GM12878 (cell line): Measurements from ENCODE around the gene DERL2. TPM values are rescaled to one million over a fixed set of nuclear protein-coding genes. Genes with fewer than 3 reads are reported as not detected.

Source experiments
- ATAC-seq: fragments of 200-7000 bp; cut with Tn5 transposase; 3 replicates; pipeline ENCODE4 v1.9.1; 2020; ENCODE audit warnings: mild to moderate bottlenecking, moderate library complexity
- BruUV-seq: library from RNA; stranded (reverse); fragments of 400-500 nt; replicated peaks from 2 replicates; lab custom pipeline; 2021; lab: Mats Ljungman, UMichigan
- CTCF ChIA-PET: fragments of 300-600 bp; sonication (Branson Sonifier 250); formaldehyde crosslinking; extraction: SDS; loops from one replicate; lab custom pipeline; 2021; ENCODE audit warnings: inconsistent platforms; lab: Yijun Ruan, JAX
- POLR2A ChIA-PET: fragments of 350-600 bp; formaldehyde crosslinking; extraction: SDS; loops from one replicate; lab custom pipeline; 2021; ENCODE audit warnings: inconsistent platforms; lab: Charles Lee
- RAD21 ChIA-PET: fragments of 300-600 bp; sonication (Branson Sonifier 250); formaldehyde crosslinking; loops from one replicate; lab custom pipeline; 2023; ENCODE audit warnings: antibody characterized with exemption; ENCODE audit not compliant: unreplicated experiment; lab: Charles Lee
- SMC1A ChIA-PET: fragments of 300-600 bp; sonication (Branson Sonifier 250); formaldehyde crosslinking; loops from one replicate; lab custom pipeline; 2023; ENCODE audit not compliant: unreplicated experiment, uncharacterized antibody; lab: Charles Lee
- DNase-seq: peaks from one replicate; pipeline ENCODE4 v3.0.0-alpha.2; 2011; ENCODE audit warnings: low read depth, low spot score
- FAIRE-seq: peaks from 3 replicates; lab custom pipeline; 2011; peaks lifted over from hg19 to GRCh38; lab: Jason Lieb, UNC
- H2AFZ ChIP-seq: 2 replicates; pipeline ENCODE4 v1.6.0; 2011; ENCODE audit warnings: low read depth, low read length, control low read depth; ENCODE audit not compliant: control insufficient read depth
- H3K27ac ChIP-seq: 2 replicates; pipeline ENCODE4 v1.5.1; 2011; ENCODE audit warnings: control low read depth; ENCODE audit not compliant: control insufficient read depth, insufficient read depth
- H3K27me3 ChIP-seq, 2 experiments: replicated peaks in 1 of 2; 2 replicates each; pipeline versions ENCODE4 v1.6.0 to v1.6.1; 2011; ENCODE audit warnings: low read length in 1 of 2; ENCODE audit not compliant: control insufficient read depth in 2 of 2, insufficient read depth in 2 of 2
- H3K36me3 ChIP-seq, 2 experiments: 2 replicates each; pipeline ENCODE4 v1.5.1; 2011; ENCODE audit warnings: low read length in 1 of 2; ENCODE audit not compliant: control insufficient read depth in 2 of 2, insufficient read depth in 2 of 2
- H3K4me1 ChIP-seq: 2 replicates; pipeline ENCODE4 v1.6.1; 2011; ENCODE audit warnings: mild to moderate bottlenecking, low read length, moderate library complexity, mixed read lengths; ENCODE audit not compliant: control insufficient read depth, insufficient read depth
- H3K4me2 ChIP-seq: 2 replicates; pipeline ENCODE4 v1.6.0; 2011; ENCODE audit warnings: control low read depth; ENCODE audit not compliant: control insufficient read depth, insufficient read depth
- H3K4me3 ChIP-seq: fragments of 200-600 bp; sonication (generic); 2 replicates; pipeline ENCODE4 v1.5.1; 2016
- H3K79me2 ChIP-seq: 2 replicates; pipeline ENCODE4 v1.6.0; 2011; ENCODE audit warnings: low read length; ENCODE audit not compliant: control insufficient read depth, insufficient read depth
- H3K9ac ChIP-seq: 2 replicates; pipeline ENCODE4 v1.8.0; 2011; ENCODE audit warnings: low read length, control low read depth, mixed read lengths; ENCODE audit not compliant: control insufficient read depth, insufficient read depth
- H3K9me3 ChIP-seq: replicated peaks from 3 replicates; pipeline ENCODE4 v1.5.1; 2011; ENCODE audit warnings: mild to moderate bottlenecking, low read length; ENCODE audit not compliant: control insufficient read depth, insufficient read depth
- H4K20me1 ChIP-seq: 2 replicates; pipeline ENCODE4 v1.6.0; 2011; ENCODE audit not compliant: control insufficient read depth, insufficient read depth
- BHLHE40 ChIP-seq, 2 experiments: fragments of 450-650 bp in 1 of 2; IDR thresholded peaks; 2 replicates each; pipeline ENCODE4 v1.6.1; 2011 to 2017; ENCODE audit warnings: low read depth in 2 of 2, borderline replicate concordance in 1 of 2, improper control_type of control experiment in 1 of 2, low read length in 1 of 2, mild to moderate bottlenecking in 1 of 2
- CBFB ChIP-seq: IDR thresholded peaks from 2 replicates; pipeline ENCODE4 v1.6.1; 2016; ENCODE audit warnings: antibody characterized with exemption, low read depth
- CREB1 ChIP-seq: IDR thresholded peaks from 2 replicates; pipeline ENCODE4 v1.6.1; 2012; ENCODE audit warnings: low read depth, mild to moderate bottlenecking, inconsistent platforms
- ETV6 ChIP-seq, 2 experiments: fragments of 450-650 bp in 1 of 2; IDR thresholded peaks in 1 of 2; conservative IDR thresholded peaks in 1 of 2; 2 replicates each; pipeline ENCODE4 v1.6.1; 2014; ENCODE audit warnings: antibody characterized with exemption in 1 of 2, borderline replicate concordance in 1 of 2, low read depth in 1 of 2, mild to moderate bottlenecking in 1 of 2, moderate library complexity in 1 of 2
- NFXL1 ChIP-seq: fragments of 450-650 bp; IDR thresholded peaks from 2 replicates; pipeline ENCODE4 v1.6.1; 2017; ENCODE audit warnings: antibody characterized with exemption, mild to moderate bottlenecking, borderline replicate concordance
- NFYB ChIP-seq: IDR thresholded peaks from 2 replicates; pipeline ENCODE4 v1.6.1; 2011; ENCODE audit warnings: low read depth, mild to moderate bottlenecking, low read length, improper control_type of control experiment, moderate library complexity; ENCODE audit not compliant: insufficient read depth
- SMAD1 ChIP-seq: fragments of 450-650 bp; IDR thresholded peaks from 2 replicates; pipeline ENCODE4 v1.6.1; 2018; ENCODE audit warnings: mild to moderate bottlenecking, low read depth; ENCODE audit not compliant: partially characterized antibody
- SRF ChIP-seq, 2 experiments: IDR thresholded peaks; 2 replicates each; pipeline ENCODE4 v1.6.1; 2011; ENCODE audit warnings: low read depth in 2 of 2, low read length in 2 of 2, mild to moderate bottlenecking in 1 of 2, moderate library complexity in 1 of 2
- ZNF622 ChIP-seq: fragments of 450-650 bp; IDR thresholded peaks from 2 replicates; pipeline ENCODE4 v1.6.1; 2017; ENCODE audit warnings: mild to moderate bottlenecking, inconsistent platforms
- WGBS: methylation state at CpG from one replicate; pipeline ENCODE4 v1.1.6; 2016; ENCODE audit warnings: low lambda C conversion rate; ENCODE audit not compliant: insufficient replicate concordance, insufficient coverage; ENCODE audit errors: missing lambda C conversion rate; 5-methylcytosine and 5-hydroxymethylcytosine counted together
- in situ Hi-C: fragments of 300-500 bp; cut with MboI; formaldehyde crosslinking; loops from 9 replicates; pipeline ENCODE4 v1.14.3; 2018; ENCODE audit warnings: mixed read lengths
- intact Hi-C: fragments of 100-400 bp; cut with micrococcal nuclease; formaldehyde crosslinking; loops from one replicate; pipeline ENCODE4 v1.14.2; 2022; ENCODE audit not compliant: unreplicated experiment
- polyA plus RNA-seq, 11 experiments: library from polyadenylated mRNA; depleted of rRNA in 4 of 11; unstranded in 6 of 11; stranded (reverse) in 5 of 11; fragments of >200 nt; fragmentation: Nextera tagmentation in 4 of 11; fragmentation: Illumina TruSeq in 1 of 11; extraction: Ambion mirVana in 4 of 11; extraction: Trizol in 1 of 11; gene quantifications; 1 replicate in 1 of 11; 2 replicates in 10 of 11; pipeline versions ENCODE4 v1.2.1 to v1.2.3, GENCODE V29; 2011 to 2016; ENCODE audit warnings: inconsistent platforms in 2 of 11, missing spikeins in 2 of 11, low read depth in 1 of 11
- total RNA-seq, 4 experiments: library from RNA; depleted of rRNA in 3 of 4; stranded (reverse); fragments of >200 nt in 3 of 4; fragmentation: Illumina TruSeq in 1 of 4; extraction: Trizol in 1 of 4; gene quantifications; 2 replicates each; pipeline versions ENCODE4 v1.2.1 to v1.2.3, GENCODE V29; 2013 to 2021
- TF ChIP-seq, protein P1 (sequence below): fragments of 450-650 bp; formaldehyde crosslinking; IDR thresholded peaks from 2 replicates; pipeline ENCODE4 v1.4.0; 2020; ENCODE audit warnings: mild to moderate bottlenecking, moderate library complexity
- TF ChIP-seq, protein P2 (sequence below): fragments of 450-650 bp; IDR thresholded peaks from 2 replicates; pipeline ENCODE4 v1.6.1; 2016; ENCODE audit warnings: mild to moderate bottlenecking, moderate library complexity, borderline replicate concordance
- TF ChIP-seq, protein P3 (sequence below): fragments of 450-650 bp; IDR thresholded peaks from 2 replicates; pipeline ENCODE4 v1.6.1; 2016; ENCODE audit warnings: mild to moderate bottlenecking
- TF ChIP-seq, protein P4 (sequence below): fragments of 450-650 bp; conservative IDR thresholded peaks from 2 replicates; pipeline ENCODE4 v1.6.1; 2017; ENCODE audit warnings: mild to moderate bottlenecking, moderate library complexity

The DERL2 gene
- total and polyA plus RNA-seq, 10 of the 15 experiments (the other 5 are each of a cell fraction or from before 2014, with no cell fraction given), result 40.5 to 236 (median 69.3) TPM

DNA sequence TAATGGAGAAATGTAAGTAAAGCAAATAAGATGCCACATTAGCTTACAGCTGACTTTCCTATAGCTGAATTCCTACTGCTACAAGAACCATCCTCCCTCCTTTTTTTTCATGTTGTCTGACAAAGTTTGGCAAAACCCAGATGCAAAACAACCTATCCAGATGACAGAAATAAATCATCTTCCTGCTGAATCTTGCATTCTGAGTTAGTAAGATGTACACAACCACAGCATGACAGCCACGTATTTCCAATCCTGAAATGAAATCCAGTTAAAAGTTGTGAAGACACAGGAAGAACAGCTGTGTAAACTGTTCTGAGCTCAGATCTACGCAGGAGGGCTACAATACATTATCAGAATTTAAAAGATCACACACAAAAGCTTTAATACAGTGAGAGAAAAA, 12.1 kb downstream of the DERL2 start:
- DNase-seq, result no peak
- Histone ChIP-seq H3K36me3 (peaks cover 3 to 26% of the 10 kb centered on the region in 2 experiments), H3K9ac (no peak overlapping the region), H4K20me1 (0 out of 2 replicates have a peak, but pooled peaks cover 2% of the 10 kb centered on the region), H3K4me3 (no peak overlapping the region), H3K27ac (no peak overlapping the region), H3K4me1 (no peaks in the 10 kb centered on the region), H3K9me3 (no peaks in the 10 kb centered on the region), H2AFZ (no peak overlapping the region), H3K27me3 (no peaks in the 10 kb centered on the region), H3K79me2 (peaks cover 2% of the 10 kb centered on the region), H3K4me2 (no peak overlapping the region)
- no TSS peak for BruUV-seq
- no peak for ATAC-seq
- ChIA-PET RAD21 (no interaction called here), SMC1A (no interaction called here), POLR2A (interaction anchor here (1.3 kb wide), 1 partner anchor 11 kb away, joined by 4 read pairs; no protein-coding TSS in a partner anchor), CTCF (no interaction called here)
- intact Hi-C loops (no loop called here), in situ Hi-C loops (no loop called here)
- no peak for FAIRE-seq
- 98% methylated on average over 2 of the region's 2 CpGs for WGBS
- TF ChIP-seq CREB1 (no peak), NFYB (no peak), NFXL1 (no peak), CBFB (no peak), ETV6 (conservative IDR thresholded peaks at IDR 0.05 in 1 of 2, IDR thresholded peaks at IDR 0.05 in 1 of 2; ENCODE audit: borderline replicate concordance in 1 of 2, low read depth in 1 of 2) (no peak), BHLHE40 (IDR thresholded peaks at IDR 0.05; ENCODE audit: borderline replicate concordance in 1 of 2, low read depth in 2 of 2, low read length in 1 of 2) (no peak), SMAD1 (no peak), SRF (IDR thresholded peaks at IDR 0.05; ENCODE audit: low read depth in 2 of 2, low read length in 2 of 2) (no peak), ZNF622 (no peak)
- TF ChIP-seq, protein P1, sequence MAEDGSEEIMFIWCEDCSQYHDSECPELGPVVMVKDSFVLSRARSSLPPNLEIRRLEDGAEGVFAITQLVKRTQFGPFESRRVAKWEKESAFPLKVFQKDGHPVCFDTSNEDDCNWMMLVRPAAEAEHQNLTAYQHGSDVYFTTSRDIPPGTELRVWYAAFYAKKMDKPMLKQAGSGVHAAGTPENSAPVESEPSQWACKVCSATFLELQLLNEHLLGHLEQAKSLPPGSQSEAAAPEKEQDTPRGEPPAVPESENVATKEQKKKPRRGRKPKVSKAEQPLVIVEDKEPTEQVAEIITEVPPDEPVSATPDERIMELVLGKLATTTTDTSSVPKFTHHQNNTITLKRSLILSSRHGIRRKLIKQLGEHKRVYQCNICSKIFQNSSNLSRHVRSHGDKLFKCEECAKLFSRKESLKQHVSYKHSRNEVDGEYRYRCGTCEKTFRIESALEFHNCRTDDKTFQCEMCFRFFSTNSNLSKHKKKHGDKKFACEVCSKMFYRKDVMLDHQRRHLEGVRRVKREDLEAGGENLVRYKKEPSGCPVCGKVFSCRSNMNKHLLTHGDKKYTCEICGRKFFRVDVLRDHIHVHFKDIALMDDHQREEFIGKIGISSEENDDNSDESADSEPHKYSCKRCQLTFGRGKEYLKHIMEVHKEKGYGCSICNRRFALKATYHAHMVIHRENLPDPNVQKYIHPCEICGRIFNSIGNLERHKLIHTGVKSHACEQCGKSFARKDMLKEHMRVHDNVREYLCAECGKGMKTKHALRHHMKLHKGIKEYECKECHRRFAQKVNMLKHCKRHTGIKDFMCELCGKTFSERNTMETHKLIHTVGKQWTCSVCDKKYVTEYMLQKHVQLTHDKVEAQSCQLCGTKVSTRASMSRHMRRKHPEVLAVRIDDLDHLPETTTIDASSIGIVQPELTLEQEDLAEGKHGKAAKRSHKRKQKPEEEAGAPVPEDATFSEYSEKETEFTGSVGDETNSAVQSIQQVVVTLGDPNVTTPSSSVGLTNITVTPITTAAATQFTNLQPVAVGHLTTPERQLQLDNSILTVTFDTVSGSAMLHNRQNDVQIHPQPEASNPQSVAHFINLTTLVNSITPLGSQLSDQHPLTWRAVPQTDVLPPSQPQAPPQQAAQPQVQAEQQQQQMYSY, result no peak
- TF ChIP-seq, protein P2, sequence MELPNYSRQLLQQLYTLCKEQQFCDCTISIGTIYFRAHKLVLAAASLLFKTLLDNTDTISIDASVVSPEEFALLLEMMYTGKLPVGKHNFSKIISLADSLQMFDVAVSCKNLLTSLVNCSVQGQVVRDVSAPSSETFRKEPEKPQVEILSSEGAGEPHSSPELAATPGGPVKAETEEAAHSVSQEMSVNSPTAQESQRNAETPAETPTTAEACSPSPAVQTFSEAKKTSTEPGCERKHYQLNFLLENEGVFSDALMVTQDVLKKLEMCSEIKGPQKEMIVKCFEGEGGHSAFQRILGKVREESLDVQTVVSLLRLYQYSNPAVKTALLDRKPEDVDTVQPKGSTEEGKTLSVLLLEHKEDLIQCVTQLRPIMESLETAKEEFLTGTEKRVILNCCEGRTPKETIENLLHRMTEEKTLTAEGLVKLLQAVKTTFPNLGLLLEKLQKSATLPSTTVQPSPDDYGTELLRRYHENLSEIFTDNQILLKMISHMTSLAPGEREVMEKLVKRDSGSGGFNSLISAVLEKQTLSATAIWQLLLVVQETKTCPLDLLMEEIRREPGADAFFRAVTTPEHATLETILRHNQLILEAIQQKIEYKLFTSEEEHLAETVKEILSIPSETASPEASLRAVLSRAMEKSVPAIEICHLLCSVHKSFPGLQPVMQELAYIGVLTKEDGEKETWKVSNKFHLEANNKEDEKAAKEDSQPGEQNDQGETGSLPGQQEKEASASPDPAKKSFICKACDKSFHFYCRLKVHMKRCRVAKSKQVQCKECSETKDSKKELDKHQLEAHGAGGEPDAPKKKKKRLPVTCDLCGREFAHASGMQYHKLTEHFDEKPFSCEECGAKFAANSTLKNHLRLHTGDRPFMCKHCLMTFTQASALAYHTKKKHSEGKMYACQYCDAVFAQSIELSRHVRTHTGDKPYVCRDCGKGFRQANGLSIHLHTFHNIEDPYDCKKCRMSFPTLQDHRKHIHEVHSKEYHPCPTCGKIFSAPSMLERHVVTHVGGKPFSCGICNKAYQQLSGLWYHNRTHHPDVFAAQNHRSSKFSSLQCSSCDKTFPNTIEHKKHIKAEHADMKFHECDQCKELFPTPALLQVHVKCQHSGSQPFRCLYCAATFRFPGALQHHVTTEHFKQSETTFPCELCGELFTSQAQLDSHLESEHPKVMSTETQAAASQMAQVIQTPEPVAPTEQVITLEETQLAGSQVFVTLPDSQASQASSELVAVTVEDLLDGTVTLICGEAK, result no peak
- TF ChIP-seq, protein P3, sequence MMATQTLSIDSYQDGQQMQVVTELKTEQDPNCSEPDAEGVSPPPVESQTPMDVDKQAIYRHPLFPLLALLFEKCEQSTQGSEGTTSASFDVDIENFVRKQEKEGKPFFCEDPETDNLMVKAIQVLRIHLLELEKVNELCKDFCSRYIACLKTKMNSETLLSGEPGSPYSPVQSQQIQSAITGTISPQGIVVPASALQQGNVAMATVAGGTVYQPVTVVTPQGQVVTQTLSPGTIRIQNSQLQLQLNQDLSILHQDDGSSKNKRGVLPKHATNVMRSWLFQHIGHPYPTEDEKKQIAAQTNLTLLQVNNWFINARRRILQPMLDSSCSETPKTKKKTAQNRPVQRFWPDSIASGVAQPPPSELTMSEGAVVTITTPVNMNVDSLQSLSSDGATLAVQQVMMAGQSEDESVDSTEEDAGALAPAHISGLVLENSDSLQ, result no peak
- TF ChIP-seq, protein P4, sequence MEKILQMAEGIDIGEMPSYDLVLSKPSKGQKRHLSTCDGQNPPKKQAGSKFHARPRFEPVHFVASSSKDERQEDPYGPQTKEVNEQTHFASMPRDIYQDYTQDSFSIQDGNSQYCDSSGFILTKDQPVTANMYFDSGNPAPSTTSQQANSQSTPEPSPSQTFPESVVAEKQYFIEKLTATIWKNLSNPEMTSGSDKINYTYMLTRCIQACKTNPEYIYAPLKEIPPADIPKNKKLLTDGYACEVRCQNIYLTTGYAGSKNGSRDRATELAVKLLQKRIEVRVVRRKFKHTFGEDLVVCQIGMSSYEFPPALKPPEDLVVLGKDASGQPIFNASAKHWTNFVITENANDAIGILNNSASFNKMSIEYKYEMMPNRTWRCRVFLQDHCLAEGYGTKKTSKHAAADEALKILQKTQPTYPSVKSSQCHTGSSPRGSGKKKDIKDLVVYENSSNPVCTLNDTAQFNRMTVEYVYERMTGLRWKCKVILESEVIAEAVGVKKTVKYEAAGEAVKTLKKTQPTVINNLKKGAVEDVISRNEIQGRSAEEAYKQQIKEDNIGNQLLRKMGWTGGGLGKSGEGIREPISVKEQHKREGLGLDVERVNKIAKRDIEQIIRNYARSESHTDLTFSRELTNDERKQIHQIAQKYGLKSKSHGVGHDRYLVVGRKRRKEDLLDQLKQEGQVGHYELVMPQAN, result no peak
